Measurements from ENCODE around the gene SGPP2.
"Not testable (repeated sequence)": the region's sequence is repeated elsewhere in the genome, so short reads cannot be mapped to it uniquely, and the experiment has no call there.

The SGPP2 gene

DNA sequence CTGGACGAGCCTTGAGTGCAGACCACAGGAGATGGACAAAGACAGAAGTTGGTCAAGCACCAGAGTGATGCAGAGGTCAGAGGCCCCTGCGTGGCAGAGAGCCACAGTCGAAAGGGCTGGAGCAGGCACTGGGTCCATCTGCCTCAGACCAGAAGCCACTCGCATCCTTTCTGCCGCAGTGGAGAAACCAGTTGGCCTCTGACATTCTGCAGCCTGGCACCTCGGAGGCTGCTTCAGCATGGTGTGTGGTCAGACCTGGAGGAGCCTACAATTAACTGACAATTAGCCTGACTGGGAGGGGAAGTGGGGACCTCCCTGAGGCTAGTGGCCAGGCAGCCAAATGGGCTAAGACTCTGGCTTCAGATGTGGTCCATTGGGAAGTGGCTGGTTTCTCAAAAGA, 111.1 kb downstream of the SGPP2 start:
- FAIRE-seq, result no peak

DNA sequence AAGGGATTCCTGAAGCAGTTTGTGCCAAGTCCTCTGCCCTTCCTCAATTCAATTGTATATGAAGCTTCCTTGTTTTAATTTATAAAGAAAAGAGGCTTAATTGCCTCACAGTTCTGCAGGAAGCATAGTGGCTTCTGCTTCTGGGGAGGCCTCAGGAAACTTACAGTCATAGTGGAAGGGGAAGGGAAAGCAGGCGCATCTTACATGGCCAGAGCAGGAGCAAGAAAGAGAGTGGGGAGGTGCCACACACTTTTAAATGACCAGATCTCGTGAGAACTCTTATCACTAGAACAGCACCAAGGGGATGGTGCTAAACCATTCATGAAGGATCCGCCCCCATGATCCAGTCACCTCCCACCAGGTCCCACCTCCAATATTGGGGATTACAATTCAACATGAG, 114.2 kb downstream of the SGPP2 start:
- no peak for FAIRE-seq

DNA sequence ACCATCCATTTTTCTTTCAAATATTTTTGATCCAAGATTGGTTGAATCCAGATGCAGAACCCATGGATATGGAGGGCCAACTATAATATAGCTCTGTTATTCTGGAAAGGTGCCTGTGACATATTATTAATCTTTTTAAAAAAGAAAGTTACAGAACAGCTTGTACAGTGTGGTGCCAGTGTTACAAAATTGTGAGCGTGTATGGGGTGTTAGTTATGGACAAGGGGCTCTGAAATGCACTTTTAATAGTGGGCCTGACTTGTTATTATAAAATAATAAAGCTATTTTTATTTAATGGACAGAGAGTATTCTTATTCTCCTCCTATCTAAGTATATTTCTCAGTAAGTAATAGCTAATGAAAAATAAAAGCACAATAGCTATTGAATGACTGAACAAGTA, 120.3 kb downstream of the SGPP2 start:
- no peak for FAIRE-seq

DNA sequence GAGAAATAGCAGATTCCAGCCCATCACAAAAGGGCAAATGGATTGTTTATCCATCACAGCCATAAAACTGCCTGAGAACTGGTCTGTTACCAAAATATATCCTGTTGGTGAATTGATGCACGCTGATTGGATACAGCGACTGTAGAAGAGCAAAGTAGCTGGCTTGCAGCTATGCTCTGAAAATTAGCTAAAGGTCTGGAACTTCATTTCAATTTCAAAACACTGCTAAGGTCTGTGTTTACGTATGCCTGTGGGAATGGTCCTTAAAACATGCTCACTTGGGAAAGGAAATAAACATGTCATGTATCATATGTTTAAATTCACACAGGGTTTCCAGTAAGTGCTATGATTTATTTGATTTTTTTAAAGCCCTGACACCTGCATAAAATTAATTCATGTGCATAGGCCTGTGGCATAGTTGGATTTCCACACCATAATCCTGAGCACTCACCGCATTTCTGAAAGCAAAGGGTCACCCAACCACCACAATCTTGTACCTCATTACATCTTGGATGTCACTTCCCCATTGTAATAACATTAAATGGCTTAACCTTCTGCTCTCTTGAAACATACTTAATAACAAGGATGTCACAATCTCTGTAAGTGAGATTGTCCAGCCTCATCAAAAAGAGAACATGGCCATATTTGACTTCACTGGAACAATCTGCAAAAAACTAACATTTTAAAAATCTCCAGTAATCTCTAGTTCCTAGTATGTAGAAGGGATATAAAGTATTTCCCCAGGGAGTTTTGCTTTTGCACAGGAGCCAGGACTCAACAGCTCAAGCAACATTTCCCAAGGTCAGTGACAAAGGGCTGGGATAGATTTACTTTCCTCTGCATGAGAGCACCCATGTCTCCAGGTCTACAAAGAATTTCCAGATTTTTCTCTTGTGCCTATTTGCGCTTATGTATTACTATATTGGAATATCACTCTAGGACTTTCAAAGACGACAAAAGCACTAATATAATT, 121.8 kb downstream of the SGPP2 start:
- no peak for FAIRE-seq

DNA sequence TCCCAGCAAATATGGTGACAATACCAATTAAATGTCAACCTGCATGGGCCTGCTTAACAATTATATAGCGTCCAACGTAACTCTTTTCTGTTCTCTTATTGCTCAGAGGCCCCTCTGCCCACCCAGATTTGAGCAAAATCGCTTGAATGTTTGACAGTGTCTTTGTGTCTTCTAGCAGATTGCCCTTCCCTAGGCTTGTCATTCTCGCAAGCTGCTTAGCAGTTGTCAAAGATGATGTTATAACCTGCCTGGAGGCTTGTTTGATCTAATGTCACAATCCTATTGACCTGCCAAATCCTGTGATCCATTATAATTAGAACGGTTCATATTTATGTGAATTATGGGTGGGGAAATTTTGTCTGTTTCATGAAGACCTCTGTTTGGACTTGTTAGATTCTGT, 122.7 kb downstream of the SGPP2 start:
- no peak for FAIRE-seq

DNA sequence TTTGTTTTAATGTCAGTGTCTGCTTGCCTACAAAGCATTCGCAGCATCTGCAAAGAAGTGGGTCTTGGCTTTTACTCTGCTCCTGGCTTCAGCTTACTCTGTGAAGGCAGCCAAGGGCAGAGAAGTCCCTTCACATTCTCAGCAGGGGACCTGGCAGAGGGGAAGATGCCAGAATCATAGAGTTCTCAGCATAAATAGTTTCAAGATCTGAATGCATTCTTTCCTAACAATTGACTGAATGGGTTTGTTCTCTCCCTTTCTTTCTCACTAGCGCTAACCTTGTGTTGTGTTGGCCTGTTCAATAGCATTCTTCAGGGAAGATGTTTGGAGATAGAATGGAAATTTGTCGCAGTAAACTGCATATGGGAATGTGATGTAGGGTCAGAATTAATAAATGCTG, 124.6 kb downstream of the SGPP2 start:
- no peak for FAIRE-seq

DNA sequence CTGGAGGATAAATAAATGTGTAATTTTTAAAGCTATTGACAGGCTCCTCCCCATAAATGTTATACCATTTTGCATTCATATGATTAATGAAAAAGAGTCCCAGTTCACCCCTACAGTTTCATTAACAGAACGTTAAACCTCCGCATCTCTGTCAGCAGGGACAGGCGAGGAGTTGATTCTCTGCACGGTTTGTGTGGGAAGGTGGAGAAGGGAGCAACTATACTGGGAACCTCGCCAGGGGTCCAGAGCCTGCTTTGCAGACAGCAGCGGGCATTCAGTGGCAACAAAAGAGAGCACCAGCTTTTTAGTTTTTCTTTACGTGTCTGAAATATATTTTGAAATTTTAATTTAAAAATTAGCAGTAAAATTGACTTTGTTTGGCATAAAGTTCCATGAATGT, 130.2 kb downstream of the SGPP2 start:
- FAIRE-seq, result no peak

DNA sequence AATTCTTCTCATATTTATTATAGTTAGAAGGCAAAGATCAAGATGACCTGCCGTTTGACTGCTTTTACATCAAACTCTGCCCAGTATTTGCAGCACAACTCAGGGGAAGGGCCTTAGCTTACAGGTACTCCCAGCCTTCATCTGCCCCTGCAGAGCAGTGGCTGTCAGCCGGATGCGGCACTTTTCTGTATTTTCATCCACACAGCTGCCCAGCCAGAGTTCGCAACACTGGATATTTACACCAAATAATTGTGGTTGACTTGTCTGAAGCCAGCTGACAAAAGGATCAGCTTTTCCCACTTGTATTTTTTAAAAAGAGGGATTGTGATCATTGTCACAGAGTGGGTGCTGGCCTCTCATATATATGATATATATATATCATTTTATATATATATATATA, 136.8 kb downstream of the SGPP2 start:
- FAIRE-seq, result no peak

DNA sequence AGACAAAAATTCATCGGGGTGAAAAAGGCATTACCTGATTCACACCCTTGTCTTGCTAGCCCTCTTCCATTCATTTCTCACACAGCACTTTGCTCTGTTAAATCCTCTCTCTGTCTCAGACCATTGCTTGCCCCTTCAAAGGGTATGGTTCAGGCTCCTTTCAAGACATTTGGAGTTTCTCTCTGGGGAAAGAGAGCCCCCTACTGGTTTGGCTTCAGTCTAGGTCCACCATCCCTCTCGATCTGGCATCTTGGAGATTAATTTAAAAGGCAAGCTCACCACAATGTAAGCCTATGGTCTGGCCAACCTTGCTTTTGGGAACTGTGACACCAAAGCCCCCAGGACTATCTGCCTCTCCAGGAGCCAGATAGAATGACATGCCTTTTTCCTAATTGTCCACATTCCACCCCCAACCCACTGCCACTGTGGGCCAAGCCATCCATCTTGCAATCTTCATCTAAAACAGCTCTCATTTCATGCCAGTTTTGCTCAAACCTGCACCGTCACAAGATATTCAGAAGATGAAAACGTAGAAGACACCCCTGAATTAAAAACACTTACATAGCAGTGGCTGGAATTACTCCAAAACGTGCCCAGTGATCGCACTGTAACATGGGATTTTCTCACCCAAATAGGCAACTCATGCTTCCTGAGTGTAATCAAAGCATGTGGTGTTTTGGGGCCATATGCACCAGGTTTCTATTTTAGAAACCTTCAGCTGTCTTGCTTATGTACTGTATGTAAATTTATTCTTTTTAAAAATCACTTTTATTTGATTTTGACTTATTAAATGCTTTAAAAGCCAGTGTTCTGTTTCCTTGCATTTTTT, 137.7 kb downstream of the SGPP2 start:
- FAIRE-seq, result peak; percentile 9

DNA sequence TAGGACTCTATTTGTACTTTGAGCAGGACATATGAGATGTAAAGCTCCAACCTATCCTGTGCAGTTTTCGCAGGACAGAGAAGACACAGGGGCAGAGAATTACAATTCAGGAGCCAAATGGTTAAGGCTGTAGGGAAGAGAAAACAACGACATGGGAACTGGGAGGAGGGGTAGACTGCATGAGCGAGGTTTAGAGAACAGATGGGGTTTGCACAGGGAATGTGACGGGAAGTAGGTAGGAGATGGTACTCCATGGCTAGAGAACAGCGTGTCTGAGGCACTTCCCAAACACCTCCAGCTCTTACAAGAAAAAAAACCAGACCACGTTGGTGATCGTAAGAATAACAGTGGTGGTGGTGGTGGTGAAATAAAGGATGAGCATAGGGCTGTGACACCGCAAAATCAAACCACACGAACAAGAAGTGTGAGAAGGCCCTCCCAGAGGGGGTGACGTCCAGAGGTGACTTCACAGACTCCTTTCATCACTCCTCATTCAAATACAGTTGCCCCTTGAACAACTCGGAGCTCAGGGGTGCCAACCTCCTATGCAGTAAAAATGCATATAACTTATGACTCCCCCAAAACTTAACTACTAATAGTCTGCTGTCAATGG, 138.9 kb downstream of the SGPP2 start:
- no peak for FAIRE-seq

DNA sequence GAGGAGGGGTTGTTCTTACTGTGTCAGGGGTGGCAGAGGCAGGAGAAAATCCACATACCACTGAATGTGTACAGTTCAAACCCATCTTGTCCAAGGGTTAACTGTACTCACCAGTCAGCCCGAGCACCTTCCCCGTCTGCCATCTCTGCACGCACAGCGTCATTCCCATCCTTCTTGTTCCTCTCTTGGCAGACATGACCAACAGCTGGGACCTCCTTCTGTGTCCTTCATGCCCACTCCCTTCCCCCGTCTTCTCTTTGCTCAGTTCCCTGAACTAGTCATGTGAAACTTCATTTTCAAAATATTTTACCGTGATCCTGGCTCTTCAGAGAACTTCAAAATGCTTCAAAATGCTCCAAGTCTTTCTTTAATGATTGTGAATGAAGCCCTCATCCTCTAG, 139.6 kb downstream of the SGPP2 start:
- no peak for FAIRE-seq

DNA sequence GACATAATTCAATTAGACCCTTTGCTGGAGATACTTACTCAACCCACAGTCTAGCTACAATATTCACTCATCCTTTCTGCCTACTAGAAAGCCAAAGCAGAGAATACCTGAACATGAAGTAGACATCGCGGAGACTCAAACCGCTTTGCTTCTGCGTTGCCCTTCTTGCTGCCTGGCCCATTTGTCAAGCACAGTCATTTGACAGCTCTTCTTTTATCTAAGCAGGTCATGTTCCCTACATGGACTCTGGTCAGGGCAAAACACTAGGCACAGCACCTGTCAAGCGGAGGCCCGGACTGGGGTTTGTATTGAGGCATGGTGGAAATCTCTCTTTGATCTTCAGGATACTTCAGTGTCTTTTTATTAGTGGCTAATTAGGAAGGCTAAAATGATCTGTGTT, 141.9 kb downstream of the SGPP2 start:
- no peak for FAIRE-seq

DNA sequence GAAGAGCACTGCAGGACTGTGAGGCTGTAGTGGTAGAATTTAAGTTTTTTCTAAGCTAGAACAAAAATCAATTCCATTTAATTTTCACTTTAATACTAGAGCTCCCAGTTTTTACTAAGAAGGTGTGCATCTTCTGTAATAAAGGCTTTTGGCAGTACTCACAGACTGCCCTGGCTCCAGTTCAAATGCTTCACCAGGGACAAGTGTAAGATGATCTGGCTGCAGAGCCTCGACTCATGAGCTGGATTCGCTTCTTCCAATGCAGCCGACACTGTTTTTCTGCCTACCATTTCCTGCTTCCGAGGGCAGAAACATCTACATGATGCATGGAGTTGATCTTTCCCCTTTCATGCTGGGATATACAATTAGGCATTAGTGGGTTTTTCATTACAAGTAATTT, 144.5 kb downstream of the SGPP2 start:
- FAIRE-seq, result no peak

DNA sequence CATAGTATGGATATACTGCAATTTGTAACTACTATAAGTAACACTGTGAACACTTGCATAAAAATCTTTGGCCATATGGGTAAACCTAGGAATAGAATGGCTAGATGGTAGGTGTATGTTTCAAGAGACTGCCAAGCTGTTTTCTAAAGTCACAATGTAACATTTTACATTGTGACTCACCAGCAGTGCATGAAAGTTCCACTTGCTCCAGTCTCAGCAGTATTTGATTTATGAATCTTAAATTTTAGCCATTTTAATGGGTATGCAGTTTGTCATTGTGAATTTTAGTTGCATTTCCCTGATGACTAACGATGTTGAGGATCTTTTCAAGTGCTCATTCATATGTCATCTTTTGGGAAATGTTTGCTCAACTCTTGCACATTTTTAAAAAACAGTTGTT, 145.5 kb downstream of the SGPP2 start:
- FAIRE-seq, result no peak

DNA sequence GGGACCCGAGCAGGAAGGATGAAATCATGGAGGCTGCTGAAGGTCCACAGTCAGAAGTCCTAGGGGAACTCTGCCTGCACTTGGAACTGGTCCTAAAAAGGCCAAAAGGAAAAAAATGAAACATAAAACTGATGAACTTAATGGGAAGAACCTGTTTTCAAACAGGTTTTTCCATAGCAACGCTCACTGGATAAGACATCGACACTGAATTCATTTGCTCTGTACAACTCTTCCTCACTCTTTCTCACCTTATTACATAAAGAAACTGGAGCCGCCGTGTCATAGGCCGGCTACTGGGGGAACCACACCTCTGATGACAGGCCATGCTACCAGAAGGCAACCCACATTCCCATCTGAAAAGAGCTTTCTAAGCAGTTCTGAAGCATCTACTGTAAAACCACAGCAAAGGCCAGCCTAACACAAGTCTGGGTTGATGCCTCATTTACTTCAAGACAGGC, 147.9 kb downstream of the SGPP2 start:
- FAIRE-seq, result no peak

DNA sequence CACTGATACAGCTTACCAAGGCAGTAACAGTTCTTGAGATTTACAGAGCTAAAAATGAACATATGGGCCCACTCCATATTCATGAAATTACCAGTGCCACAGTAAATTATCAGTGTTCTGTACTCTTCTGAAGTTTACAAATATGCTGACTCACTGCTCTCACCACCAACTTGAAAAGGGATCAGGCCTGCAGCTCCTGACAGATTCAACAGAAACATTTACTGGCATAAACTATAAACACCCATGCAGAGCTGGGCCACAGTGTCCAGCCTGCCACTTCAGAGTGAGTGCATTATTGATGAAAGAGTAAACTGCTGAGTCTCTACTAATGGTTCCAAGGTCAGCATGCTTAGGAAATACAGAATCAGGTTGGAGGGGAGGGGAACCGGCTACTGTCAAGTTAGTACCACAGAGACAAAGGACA, 148.4 kb downstream of the SGPP2 start:
- FAIRE-seq, result peak; percentile 60

DNA sequence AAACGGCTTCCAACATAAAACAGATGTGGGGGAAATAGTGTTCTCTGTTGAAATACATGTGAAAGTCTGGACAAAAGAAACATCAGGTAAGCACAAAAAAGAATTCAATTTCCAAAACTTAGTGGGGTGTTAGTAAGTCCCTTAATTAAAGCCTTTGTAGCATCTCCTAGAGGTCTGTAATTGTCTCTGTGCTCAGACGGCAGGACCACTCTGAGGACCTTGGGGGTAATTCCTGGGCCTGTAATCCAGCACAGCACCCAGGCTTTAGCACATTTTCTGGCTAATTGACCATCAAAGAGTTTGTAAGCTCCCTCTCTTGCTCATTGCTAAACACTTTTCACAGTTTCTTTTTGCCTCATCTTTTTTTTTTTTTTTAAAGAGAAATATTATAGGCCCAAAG, 151.3 kb downstream of the SGPP2 start:
- FAIRE-seq, result no peak

DNA sequence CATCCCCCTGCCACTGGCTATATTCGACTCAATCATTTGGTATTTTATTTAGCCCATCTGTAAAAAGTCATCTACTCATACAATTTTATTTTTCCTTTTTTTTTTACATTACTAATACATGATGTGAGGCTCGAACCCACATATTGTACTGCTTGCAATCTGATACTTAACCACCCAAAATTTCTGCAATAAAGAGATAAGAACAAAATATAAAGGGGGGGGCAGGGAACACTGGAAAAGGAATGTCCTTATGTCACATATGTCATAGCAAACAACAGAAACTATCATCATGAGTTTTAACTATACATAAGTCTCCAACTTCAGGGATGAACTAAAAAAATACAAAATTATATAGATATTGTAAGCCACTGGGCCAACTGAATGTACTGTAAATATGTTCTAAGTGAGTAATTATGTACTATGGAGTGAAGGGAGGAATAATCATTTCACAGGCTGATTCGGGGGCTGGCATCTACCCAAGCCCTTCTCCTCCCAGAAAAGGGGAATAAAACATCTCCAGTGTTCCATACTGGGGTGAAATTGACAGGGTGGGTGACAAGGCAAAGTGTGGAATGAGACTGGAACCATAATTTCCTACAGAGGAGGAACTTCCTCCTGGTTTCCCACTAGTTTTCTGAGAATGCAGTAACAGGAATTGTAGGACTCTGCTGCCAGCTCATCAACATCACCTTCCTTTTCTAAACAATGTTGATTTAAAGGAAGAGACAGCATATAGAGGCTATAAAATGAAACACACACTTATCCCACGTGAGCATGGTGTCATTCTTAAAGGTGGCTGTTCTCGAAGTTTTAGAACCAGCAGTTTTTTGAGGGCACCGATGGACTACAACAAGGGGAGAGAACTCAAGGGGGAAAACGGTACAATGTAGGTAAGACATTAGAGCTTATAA, 152.1 kb downstream of the SGPP2 start:
- FAIRE-seq, result no peak

DNA sequence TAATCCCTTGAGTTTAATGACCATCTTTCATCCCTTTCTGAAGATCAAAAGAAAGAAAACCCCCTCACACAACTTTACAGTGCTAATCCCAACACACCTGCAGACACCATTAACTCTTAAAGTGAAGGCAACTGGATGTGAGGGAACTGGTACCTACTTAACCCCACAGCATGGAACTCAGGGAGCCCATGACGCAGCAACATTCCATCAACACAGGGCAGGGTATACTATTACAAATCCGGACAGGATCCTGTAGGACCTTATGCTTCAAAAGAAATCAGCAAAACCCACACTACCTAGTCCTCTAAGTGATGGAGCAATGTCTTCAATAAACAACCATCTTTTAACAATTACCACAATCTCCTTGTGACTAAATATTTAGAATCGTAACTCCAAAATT, 153.0 kb downstream of the SGPP2 start:
- FAIRE-seq, result no peak

DNA sequence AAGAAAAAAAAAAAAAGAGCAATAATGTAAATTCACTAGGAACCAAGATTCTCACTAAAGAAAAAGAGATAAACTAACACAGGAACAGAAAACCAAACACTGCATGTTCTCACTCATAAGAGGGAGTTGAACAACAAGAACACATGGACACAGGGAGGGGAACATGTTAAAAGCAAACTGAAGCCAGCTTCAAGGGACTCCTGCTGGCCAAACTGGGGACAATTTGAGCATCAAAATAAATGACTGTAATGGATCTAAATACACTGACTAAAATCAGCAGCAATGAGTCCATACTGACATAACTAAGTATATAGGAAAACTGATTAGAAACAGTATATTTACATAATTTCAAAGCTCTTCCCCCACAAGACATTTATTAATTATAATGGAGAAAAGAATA, 158.6 kb downstream of the SGPP2 start:
- FAIRE-seq, result no peak

DNA sequence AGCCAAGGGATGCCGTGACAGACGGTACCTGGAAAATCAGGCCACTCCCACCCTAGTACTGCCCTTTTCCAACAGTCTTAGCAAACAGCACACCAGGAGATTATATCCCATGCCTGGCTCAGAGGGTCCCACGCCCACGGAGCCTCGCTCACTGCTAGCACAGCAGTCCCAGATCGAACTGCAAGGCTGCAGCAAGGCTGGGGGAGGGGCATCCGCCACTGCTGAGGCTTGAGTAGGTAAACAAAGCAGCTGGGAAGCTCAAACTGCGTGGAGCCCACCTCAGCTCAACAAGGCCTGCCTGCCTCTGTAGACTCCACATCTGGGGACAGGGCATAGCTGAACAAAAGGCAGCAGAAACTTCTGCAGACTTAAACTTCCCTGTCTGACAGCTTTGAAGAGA, 160.2 kb downstream of the SGPP2 start:
- FAIRE-seq, result not testable (repeated sequence)

DNA sequence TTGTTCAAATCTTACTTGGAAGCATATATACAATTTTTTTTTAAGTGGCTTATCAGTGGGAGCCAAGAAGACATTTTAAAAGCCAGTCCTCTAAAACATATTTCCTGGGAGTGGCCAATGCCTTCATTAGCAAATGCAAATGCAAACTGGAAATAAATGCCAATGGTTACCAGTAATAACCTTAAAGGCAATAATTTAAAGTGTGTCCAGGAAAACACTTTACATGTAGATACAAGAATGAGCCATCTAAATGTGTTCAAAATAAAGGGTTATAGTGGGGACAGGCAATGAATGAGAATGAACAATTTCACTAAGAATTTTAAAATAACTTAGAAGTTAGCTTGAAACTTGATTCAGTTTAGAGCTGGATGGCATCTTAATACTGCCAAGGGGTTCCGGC, 167.3 kb downstream of the SGPP2 start:
- FAIRE-seq, result no peak

Measured in islet of Langerhans (tissue), 1 donor.